HG02885 (cell line): ENCODE measurements around the gene AMPH.

Source experiments
- ATAC-seq: cut with Tn5 transposase; IDR thresholded peaks from one replicate; pipeline ENCODE4 v1.9.1; 2021; ENCODE audit warnings: mild to moderate bottlenecking; ENCODE audit not compliant: unreplicated experiment, poor library complexity

The AMPH gene

DNA sequence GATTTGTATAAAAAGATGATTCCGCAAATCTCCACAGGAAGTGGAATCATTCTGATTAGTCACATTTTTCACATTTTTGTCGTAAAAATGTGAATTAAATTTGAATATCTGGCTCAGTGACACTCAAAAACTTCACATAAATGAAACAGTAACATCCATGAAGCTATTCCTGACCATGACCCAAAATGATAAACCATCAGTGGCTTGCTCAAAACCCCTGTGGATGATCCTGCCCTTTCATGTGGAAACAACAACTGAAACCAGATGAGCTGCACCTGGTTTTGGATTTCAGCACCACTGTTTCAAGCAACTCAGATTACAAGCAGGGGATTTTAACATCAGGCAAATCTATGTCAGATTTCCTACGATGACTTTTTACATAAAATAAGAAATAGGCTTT is 80.3 kb downstream of the AMPH start:
- no peak for ATAC-seq

DNA sequence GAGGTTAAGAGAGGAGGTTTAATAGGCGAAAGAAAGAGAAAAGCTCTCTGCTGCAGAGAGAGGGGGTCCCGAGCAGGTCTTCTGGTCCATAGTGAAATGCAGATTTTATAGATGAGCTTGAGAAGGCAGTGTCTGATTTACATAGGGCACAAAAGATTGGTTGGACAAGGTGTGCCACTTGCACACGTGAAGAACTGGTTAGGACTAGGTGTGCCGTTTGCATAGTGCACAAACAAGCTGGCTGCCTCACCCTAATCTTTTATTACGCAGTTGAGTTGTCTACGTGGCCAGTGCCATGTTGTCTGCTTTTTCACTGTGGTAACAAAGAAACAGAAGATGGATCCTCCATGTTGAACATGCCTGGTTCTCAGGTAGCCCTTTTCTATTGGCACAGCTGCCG is 82.6 kb downstream of the AMPH start:
- no peak for ATAC-seq

DNA sequence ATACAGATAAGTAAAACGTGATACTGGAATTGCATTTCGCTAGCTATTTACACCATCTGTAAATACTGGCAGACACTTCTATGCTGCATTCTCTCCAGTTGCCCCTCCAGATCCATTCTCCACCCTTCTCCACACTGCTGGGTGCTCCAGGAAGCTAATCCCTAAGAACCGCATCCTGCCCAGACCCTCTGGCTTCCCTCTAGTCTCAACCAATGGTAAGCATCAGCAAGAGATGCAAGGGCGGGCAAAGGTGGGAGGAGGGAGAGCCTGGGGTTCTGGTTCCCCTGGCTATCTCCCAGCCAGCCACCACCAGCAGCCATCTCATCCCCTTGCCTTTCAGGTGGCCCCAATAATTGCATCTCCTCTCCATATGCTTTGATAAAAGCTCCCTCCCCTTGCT is 84.4 kb downstream of the AMPH start:
- ATAC-seq, result no peak

DNA sequence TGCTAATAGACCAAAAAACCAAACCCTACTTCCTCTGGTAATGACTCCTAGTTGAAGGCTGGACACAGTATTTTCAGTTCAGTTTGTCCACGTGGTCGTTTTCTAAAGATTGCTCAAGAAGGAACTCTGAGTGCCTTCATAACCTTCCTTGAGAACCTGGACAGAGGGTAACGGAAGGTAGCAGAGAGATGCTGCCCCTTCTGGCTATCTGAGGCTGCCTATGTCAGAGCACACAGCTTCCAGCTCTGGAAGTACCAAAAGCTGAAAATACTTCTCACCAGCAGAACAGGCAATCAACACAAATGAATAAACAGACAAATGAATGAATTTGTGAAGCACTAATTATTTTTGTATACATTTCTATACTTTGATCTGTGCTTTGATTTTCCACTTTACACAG is 85.2 kb downstream of the AMPH start:
- no peak for ATAC-seq

DNA sequence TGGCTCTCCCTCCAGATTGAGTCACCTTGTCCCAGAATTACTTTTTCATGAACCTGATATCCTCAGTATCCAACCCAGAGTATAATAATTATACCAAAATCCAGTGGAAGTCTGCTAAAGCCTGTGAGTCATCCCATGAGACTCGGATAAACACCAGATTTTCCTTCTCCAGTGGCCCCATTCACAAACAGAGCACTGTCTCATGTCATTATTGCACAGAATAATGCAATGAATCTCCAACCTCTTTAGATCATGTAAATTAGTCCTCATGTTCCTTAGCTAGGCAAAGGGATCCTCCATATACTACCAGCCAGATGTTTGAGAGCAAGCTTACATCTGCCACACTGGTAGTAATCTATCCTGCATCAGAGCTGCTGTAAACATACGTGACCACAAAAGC is 89.0 kb downstream of the AMPH start:
- ATAC-seq, result no peak

DNA sequence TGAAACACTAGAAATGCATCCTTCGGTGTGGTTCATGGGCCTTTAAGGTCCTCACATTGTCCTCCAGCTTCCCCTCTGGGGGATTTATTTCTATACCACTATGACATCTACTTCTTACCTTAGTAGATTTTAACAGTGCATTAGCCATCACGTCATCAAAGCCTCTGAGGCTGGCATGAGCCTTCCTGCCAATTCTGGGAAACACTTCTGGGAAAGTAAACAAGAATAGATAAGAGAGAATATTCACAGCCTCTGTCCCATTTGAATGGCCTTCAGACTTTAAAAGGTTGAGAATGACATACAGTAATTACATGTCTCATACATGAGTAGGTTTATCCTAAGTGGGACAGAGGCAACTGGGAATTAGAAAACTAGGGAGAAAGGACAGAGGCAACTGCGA is 89.7 kb downstream of the AMPH start:
- no peak for ATAC-seq

DNA sequence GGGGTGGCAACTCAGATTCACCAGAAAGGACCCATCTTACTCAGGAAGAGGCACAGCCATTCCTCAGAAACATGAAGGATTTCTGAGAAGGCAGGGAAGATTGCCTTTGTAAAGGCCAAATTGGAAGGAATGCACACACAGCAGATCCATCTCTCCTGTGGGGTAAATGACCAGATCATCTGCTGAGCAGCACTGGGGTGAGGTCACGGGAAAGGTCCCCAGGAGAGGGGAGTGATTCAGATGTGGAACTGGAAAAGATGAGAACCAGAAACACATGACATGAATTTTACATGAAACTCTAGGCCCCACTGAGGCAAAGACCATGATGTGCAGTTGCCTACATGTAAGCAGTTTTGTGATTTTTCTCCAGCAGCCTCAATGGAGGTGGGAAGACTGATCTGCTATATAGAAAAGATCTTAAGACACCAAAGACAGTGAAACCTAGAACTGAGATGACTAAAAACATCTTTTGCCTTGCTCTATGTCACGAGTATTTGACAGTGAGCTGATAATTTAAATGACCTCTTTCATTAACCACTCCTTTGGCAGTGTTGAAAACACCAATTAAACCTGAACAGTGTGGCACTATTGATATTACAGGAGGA is 91.6 kb downstream of the AMPH start:
- no peak for ATAC-seq

DNA sequence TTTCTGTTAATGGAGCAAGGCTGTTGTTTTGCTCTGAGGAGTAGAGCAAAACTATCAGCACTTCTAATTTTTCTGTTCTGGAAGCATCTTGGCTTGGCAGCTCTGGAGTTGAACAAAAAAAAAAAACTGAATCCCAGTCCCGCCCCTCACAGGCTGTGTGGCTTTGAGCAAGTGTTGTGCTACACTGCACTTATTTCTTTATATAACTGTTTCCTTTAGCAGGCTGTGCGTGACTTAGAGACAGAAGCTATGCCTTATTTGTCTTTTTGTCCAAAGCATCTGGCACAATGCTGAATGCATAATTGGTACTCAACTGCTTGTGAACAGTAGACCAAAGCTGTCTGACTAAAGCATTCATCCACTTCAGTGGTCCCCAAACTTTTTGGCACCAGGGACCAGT is 96.1 kb downstream of the AMPH start:
- ATAC-seq, result no peak

DNA sequence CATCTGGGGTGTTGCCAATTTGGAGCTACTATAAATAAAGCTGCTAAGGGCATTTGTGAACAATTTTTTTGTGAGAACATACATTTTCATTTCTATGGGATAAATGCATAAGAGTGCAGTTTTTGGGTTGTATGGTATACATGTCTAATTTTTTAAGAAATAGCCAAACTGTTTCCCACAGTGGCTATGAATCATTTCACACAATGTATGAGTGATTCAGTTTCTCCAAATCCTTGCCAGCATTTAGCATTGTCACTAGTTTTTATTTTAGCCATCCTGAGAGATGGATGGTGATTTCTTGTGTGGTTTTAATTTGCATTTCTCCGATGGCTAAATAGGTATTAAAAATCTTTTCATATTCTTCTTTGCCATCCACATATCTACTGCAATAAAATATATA is 105.3 kb downstream of the AMPH start:
- no peak for ATAC-seq

DNA sequence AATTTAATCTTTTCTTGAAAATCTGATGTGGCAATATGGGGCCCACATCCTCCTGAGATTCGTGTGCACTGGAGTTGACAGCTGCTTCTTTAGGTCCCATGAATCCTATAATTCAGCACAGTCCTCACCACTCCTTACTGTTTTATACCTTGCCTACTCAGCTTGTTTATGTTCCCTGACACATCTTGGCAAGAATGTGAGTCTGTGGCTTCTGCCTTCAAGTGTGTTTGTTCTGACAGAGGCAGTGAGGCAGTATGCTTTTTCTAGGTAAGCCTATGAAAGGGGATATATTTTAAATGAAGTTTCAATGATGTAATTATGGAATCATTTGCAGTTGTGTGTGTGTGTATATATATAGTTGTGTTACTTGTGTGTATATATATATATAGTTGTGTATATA is 106.4 kb downstream of the AMPH start:
- ATAC-seq, result no peak

DNA sequence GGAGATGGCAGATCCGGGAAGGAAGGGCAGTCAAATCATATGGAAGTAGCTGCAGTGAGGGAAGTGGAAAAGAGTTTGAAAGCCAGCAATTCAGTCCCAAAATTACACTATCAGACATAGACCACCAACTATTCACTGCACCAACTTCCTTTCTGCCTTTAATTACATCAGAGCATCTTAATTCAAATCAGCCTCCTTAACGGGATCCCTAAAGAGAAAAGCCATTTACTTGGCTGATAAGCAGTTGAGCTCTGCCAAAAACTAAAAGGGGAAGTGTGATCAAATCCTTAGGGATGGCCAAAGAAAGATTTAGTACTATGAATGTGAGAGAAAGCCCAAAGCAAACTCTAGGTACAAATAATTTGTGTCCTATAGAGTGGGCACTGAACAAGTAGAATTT is 110.4 kb downstream of the AMPH start:
- no peak for ATAC-seq

DNA sequence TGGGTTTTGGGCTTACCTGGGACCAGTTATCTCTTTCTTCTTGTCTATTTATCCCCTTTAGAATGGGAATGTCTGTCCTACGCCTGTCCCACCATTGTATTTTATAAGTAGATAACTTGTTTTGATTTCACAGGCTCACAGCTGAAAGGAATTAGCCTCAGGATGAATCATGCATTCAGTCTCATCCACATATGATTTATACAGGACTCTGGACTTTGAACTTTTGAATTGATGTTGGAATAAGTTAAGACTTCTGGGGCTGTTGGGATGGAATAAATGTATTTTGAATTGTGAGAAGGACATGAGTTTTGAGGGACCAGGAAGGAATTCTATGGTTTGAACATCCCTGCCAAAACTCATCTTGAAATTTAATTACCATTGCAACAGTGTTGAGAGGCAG is 112.6 kb downstream of the AMPH start:
- no peak for ATAC-seq

DNA sequence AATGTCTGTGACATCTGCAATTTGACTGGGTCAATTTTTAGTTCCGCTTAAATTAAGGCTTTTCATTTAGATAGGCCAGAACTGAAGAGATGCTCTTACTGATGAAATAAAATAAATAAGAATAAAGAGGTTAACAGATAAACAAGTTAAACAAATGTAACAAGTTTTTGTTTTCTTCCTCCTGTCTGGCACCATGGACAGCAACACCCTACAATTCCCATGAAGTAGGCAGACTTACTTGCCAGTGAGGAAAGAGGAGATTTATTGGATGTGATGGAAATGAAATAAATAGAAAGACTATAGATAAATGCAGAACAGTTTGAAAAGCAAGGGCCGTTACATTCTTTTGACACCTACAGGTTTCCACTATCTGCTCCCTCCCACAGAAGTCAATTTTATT is 118.5 kb downstream of the AMPH start:
- no peak for ATAC-seq

DNA sequence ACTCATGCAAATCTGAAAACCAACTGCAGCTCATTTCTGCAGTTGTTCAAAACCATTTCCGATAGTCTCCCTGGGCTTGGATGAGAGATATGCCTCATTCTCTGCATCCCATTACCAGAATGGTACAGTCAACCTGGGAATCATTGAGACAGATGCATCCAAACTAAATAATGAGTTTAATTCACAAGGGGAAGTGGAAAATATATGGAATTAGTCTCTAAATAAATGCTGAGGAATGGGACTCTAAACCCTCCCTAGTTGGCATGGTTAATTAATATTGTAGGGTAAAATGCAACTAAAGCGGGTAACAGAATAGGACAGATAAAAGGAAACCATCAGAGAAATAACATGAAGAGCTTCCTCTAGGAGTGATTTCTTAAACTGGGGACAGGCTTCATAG is 118.9 kb downstream of the AMPH start:
- ATAC-seq, result no peak

DNA sequence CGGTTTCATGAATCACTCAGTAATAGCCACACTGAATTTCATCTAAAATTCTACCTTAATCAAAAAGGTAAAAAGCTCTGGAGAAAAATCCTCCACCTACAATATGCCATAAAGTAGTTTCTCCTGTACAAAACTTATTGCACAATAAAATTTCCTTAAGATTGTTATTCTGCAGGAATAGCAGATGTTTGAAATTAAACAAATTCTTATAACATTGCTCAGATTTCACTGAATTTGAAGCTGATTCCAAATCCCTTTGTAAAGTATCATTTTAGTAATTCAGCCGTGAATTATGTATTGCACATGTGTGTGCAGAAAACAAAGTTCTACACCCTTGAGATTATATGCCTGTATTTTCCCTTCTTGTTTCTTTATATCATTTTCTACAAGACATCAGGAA is 123.8 kb downstream of the AMPH start:
- no peak for ATAC-seq

DNA sequence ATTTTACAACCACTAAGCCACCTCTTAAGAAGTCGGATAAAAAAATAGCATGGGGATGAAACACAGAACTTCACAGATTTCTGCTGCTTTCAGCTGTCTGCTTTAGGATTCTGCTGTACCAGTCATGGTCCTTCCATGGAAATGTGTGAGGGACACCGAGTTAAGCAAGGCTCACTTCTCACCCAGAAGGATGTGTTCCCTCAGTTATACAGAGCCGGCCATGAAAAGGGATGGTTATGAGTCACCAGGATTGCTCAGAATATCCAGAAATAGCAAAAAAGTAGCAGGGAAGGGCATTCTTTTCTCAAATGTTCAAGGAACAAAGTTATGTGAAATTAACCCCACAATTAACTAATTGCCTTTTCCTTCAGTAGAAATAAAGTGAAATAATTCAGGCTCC is 124.4 kb downstream of the AMPH start:
- ATAC-seq, result no peak

DNA sequence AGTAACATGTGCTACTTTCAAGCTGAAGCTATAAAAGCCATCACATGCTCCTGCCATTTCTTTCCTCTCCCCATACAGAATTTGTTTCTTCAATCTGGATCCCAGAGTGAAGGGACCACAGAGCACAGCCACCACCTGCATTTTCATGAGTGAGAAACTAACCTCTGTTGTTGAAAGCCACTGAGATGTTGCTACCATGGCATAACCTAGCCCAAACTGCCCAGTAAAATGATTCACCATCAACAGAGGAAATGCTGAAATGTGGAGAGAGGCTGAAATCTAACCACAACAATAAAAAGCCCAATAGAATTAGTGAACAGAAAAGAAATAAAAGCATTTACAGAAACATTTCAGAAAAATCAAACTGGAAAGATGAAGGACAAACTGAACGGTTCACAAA is 125.2 kb downstream of the AMPH start:
- no peak for ATAC-seq

DNA sequence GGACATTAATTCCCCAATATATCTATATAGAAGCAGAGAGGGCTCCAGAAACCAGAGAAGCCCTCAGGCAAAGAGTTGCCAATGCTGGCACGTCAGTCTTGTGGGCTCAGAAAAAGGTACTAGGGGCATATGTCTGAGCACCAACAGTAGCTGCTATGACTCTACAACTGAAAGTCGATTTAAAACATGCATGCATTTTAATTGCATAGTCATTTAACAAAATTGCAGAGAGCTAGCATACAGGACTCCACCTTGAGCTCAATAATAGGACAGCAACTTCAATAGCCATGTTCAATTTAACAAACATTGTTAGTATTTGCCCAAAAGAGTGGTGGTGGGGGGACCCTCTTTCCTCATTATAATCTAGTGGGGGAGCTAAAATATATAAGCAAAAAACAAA is 126.5 kb downstream of the AMPH start:
- no peak for ATAC-seq

DNA sequence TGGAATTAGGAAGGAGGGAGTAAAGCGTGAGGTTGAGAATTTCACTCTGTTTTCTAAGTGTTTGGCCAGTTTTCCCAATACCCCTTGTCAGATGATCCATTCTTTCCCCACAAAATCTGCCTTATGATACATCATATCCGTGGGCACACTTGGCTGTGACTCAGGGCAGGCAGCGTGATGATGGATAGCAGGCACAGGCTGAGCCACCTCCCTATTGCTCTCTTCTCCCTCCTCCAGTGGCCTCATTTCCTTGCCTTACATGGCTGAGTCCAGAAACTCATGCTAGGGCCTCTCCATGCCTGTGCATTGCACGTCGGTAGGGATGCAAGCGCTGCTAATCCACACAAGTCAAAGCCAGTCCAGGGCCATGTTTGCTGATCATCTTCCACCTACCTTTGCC is 128.3 kb downstream of the AMPH start:
- ATAC-seq, result no peak

DNA sequence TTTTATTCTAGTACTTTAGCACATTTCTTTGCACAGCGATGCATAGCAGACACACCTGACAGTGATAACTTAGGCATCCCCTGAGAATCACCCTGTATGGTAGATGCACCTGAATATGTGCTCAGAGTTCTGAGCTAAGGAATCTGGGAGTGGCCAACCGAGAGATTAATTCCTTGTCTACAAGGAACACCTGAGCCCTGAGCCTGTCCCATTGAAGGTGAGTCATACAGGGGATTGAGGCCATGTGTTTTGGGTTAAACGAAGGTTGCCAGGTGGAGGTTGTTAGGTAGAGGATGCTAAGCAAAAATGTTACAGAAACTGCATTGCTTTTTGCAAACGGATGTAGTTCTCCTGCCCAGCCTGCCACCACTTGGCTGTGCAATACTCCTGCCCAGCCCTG is 128.9 kb downstream of the AMPH start:
- ATAC-seq, result no peak

DNA sequence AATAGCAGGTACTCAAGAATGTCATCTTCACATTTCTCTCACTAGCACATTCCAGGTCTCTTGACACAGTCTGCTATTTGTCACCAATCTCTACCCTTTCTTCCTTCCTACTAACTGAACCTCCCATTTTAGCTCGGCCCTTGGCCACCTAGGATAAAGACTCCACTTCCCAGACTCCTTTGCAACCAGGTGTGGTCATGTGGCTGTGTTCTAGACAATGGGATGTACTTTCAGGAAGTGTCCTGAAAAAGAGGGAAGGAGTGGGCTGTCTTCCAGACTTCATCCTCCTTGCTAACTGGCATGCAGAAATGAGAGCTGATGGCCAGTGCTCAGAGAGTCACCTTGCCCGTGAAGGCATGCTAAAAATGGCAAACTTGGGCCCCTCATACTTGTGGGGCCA is 139.2 kb downstream of the AMPH start:
- ATAC-seq, result no peak

DNA sequence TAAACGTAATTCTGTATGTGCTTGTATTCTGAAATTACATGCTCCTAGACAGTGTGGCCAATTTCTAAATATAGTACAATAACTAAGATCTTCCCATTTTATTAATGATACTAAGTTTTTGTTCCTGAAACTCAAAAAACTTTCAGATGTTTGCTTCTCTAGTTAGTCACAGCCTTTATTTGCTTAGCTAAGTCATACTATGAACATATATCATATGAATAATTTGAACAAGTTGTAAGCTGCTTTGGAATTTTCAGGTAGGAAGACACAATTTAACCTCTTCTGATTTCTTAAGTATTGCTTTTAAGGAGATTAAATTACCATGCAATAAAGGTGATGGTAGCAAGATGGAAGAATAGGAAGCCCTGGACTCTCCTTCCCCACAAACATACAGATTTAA is 148.7 kb downstream of the AMPH start:
- ATAC-seq, result no peak

DNA sequence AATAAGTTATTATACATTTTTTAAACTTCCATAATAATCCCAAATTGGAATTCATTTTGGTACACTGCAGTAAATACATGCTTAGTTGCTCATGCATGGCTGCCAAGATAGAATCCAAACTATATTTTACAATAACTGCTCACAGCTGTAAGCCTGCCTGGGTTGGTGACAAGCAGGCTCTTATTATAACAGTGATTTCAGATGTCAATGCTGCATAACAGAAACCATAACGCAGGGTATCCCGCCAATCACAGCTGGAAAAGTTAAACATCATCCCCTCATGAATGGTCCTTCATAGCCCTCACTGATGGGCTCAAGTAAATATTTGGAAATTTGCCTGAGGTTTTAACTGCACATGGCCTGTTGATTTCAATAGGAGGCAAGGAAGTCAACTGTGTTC is 149.8 kb downstream of the AMPH start:
- ATAC-seq, result no peak
